ENCODE data around the gene NCOR1.
"Not testable (repeated sequence)": the region's sequence is repeated elsewhere in the genome, so short reads cannot be mapped to it uniquely, and the experiment has no call there.

The NCOR1 gene

DNA sequence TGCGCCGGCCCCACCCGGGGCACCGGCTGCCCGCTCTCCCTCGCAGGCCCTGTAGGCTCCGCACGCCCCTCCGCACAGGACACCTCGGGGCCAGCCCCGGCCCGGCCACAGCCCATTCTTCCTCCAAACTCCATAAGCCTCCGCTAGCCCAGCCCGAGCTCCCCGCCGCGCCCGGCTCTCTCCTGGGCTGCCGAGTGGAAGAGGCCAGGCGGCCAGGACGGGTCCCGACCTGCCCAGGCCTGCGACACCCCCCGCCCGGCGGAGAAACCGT lies 397 bp downstream of the NCOR1 start:
- peak in 26 of 51 donors; percentile 11 to 80 (median 47) for DNase-seq

DNA sequence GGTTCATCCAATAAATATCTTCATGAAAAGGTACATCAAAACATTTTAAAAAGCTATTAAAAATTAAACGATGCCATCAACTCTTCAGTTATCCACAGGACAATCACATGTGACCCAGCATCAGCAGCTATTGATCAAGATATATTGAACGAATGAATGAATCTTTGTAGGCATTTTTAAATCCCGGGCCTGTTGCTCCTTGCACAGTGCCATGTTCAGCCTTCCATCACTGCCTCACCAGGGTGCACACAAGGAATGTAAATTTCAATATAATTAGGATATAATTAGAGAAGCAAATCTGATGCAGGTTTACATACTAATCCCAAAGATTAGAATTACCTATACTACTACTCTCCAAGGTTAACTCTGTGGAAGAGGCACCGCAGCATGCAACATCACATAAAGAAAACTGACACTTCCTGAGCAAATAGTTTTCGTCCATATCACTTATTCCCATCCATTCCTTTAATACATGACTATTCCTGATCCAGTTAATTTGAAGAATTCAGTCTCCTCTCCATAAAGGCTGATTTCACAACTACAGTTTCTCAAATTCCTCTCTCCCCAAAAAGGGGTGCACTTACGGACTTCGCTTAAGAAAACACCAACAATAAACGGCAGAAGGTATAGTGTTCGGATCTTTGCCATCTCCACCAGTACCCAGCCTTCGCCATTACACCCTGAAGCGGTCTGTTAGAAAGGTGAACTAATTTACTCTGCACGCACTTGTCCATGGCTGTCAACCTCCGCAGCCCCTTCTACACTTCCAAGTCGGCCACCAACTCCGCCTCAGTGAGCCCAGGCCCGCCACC lies 938 bp downstream of the NCOR1 start:
- DNase-seq: peak in 3 of 51 donors; percentile 49 to 69 (median 63)

DNA sequence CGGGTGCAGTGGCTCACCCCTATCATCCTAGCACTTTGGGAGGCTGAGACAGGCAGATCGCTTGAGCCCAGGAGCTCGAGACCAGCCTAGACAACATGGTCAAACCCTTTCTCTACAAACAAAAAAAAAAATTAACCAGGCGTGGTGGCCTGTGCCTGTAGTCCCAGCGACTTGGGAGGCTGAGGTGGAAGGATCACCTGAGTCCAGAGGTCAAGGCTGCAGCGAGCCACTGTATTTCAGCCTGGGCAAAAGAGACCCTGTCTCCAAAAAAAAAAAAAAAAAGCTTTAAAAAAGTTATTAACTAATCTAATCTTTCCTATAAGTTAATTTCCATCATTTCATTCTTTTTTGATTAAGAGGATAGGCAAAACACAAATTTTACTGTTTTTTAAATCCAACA lies 2.5 kb downstream of the NCOR1 start:
- DNase-seq: no peak

DNA sequence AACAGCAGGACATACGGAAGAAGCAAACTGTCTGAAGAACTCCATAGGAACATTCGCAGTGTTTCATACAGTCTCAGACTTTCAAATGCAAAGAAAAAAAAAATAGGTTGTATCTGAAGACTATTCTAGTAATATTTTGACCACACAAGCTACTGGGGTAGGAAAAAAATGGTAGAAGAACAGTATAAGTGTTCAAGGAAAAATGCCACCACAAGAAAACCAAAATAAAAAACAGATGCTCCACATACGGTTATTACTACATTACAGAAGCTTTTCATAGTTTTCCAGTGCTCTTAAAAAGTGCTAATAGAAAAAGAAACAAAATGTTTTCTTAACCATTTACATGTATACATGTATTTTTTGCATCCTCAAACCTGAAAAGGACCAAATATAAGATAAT lies 3.7 kb downstream of the NCOR1 start:
- no peak for DNase-seq

DNA sequence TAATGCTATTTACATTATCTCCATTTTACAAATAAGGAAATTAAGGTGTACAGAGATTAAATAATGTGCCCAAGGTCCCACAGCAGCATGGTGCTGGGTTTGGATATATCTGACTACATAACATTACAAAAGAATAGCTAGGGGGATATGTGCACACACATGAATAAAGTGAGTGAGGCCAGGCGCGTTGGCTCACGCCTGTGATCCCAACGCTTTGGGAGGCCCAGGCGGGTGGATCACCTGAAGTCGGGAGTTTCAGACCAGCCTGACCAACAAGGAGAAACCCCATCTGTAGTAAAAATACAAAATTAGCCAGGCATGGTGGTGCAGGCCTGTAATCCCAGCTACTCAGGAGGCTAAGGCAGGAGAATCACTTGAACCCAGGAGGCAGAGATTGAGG lies 10.6 kb downstream of the NCOR1 start:
- DNase-seq: not testable (repeated sequence)

DNA sequence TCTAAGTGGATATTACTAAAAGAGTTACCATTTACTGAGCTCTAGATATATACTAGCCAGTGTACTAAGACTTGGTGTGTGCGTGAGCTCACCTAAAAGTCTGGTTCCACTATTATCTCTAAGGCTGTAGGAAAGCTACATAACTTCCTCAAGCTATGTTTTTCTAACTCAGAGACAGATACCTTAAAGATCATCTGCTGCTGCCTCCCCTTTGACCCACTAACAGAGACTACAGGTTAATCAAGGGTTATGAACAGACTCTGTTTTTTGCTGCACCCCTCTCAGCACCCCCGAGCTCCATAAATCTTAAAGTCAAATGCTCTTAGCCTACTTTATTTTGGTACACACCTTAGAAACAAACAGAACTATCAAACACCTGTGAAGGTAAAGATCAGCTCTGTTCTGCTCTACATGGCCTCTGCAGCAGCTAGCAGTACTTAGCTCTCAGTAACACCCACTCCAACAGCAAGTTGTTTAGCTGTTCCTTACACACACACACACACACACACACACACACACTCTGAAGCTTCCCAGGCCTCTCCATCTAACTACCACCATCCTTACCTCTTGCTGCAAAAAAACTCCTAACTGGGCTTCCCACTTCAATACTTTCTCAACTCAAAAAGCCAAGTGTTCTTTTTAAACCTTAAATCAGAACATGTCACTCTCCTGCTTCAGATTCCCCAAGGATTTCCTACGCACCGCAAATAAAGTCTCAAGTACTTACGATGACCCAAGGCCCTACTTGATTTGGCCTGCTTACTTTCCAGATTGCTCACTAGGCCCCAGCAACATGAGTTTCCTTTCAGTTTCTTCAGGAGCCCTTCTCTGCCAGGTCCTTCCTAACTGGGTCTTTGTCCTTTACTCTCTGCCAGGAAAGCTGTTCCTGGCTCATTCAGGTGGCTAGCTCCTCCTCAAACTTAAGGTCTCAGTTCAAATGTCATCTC lies 12.5 kb downstream of the NCOR1 start:
- DNase-seq: peak in 1 of 51 donors; percentile 13

DNA sequence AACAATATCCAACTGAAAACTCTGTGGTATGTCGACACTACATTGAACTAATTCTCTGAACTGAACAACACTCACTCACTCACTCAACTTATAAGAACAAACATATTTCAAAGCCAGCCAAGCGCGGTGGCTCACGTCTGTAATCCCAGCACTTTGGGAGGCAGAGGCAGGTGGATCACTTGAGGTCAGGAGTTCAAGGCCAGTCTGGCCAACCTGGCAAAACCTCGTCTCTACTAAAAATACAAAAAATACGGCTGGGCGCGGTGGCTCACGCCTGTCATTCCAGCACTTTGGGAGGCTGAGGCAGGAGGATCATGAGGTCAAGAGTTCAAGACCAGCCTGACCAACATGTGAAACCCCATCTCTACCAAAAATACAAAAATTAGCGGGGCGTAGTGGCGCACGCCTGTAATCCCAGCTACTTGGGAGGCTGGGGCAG lies 13.6 kb downstream of the NCOR1 start:
- not testable (repeated sequence) for DNase-seq

DNA sequence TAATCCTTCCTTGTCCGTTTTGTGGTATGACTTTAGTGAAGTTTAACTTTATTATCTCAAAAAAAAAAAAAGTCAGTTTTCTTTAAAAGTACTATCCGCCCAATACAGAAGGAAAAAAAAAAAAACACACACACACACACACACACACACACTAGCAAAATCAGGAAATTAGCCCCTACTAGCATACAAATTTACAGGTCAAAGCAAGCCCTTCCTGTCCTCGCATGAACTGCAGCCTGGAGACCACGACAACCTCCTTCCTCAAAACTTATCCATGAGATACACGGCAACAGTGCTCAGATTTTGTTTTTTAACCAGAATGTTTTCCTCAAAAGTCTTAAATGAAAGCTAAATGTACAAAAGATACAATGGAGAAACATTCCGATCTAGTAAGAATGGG lies 16.2 kb downstream of the NCOR1 start:
- no peak for DNase-seq

DNA sequence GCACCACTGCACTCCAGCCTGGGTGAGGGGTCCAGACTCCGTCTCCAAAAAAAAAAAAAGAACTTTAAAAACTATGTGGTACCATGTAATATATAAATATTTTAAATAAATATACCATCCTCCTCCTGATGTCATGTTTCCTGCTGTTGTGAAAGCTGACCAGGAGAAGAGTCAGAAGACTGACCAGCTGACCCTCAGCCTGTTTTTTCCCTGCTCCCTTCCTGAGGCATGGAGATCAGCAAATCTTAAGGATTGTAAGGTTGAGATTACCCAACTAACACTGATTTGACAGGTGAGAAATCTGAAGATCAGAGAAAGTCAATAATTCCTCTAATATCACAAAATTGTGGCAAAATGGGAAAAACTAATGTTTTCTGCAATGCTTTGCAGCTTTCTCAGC lies 18.1 kb downstream of the NCOR1 start:
- DNase-seq: no peak

DNA sequence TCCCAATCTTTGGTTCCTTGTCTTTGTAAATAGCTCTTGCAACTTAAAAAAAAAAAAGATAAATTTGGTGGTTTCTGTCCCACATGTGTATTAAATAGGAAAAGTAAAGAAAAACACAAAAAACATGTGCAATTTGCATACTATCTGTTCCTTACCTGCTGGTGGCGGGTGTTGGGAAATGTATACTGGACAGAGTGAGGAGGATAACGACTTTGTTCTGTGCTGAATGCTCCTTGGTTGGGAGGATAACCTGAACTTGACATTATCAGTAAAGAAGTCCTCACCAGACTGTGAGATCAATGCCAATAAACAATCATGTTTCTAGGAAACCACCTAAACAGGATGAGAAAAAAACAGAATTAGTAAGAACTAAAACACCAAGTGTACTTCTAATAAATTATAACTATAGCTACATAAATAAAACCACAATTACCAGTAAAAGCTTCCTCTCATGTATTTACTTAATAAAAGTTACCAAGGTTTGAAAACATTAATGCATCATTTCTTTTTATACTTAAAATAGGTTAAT lies 21.0 kb downstream of the NCOR1 start:
- not testable (repeated sequence) for DNase-seq

DNA sequence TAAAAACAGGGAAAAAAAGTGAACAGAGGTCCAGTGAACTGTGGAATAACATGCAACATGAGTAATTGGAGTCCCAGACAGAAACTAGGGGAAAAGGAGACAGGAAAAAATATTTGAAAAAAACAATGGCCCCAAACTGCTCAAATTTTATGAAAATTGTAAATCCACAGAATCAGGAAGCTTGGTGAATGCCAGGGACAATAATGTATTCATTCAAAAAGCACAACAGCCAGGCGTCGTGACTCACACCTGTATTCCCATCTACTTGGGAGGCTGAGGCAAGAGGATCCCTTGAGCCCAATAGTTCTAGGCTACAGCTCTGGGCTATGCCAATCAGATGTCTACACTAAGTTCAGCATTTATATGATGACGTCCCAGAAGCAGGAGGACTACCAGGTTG lies 23.7 kb downstream of the NCOR1 start:
- no peak for DNase-seq

DNA sequence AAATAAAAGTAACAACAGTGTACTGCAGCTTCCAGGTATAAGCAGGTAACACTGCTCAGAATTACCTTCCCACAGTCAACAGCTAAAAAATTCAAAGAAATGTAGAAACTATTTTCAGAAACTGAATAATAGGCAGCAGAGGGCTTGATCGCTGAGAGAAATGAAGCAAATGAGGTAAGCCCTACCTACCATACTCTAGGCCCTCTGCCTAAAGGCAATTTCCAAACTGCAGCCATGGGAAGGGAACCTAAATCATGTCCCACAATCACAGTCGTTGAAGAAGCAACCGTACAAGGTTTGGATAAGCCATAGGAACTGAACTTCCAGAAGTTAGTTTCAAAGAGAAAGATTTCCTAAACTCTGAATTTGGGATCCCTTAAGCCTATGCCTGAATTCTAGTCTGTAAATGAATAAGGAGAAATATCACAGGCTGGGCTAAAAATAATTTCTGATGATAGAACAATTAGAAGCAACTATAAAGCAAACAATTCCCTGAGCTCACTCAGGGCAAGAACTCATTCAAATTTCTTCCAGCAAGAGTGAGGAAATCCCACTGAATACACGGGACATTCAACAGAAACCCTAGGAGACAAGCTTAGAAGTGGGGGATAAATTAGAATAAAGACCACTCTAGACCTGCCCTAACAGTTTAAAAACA lies 24.5 kb downstream of the NCOR1 start:
- no peak for DNase-seq

DNA sequence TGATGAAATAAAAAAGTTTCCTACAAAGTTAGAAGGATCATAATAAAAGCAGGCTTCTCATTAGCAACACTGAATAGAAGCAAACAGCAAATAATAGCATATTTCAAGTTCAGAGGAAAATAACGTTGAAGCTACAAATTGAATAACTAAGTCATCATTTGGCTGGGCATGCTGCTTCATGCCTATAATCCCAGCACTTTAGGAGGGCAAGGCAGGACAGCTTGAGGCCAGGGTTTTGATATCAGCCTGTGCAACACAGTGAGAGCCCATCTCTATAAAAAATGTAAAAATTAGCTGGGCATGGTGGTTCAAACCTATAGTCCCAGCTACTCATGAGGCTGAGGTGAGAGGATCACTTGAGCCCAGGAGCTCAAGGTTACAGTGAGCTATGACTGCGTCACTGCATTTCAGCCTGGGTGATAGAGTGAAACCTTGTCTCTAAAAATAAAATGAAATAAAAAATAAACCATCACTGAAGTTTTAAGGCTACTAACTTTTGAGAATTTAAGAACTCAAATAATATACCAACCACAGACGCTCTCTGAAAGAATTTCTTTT lies 25.5 kb downstream of the NCOR1 start:
- DNase-seq: no peak

DNA sequence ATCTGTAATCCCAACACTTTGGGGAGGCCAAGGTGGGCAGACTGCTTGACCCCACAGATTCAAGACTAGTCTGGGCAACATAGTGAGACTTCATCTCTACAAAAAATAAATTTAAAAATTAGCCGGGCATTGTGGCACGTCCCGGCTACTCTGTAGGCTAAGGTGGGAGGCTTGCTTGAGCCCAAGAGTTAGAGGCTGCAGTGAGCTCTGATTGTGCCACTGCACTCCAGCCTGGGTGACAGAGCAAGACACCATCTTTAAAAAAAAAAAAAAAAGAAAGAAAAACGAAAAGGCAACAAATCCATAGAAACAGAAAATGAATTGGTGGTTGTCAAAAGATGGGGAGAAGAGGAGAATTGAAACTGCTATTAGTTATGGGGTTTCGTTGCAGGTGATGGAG lies 27.7 kb downstream of the NCOR1 start:
- no peak for DNase-seq

DNA sequence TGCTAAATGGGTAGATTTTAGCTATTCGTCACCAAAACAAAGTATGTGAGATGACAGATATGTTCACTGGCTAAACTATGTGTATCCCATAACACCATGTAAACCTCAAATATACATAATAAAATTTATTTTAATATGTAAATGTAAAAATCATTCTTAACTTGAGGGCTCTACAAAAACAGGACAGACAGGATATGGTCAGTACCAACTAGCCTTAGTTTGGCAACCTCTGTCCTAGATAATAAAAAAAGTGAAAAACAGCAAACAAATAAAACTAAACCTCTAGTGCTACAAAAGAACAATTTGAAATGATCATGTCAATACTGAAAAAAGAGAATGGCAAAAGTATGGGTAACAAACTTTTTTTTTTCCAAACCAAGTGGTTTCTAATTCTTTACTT lies 33.8 kb downstream of the NCOR1 start:
- DNase-seq: no peak

DNA sequence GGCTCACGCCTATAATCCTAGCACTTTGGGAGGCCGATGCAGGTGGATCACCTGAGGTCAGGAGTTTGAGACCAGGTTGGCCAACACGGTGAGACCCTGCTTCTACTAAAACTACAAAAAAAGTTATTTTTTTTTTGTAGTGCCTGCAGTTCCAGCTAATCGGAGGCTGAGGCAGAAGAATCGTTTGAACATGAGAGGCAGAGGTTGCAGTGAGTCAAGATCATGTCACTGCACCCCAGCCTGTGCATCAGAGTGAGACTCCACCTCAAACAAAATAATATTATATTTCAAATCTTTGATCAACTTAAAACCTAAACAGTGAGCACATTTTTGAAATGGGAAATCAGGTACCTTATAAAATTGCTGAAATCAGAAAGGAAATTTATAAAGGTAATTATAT lies 36.5 kb downstream of the NCOR1 start:
- no peak for DNase-seq

DNA sequence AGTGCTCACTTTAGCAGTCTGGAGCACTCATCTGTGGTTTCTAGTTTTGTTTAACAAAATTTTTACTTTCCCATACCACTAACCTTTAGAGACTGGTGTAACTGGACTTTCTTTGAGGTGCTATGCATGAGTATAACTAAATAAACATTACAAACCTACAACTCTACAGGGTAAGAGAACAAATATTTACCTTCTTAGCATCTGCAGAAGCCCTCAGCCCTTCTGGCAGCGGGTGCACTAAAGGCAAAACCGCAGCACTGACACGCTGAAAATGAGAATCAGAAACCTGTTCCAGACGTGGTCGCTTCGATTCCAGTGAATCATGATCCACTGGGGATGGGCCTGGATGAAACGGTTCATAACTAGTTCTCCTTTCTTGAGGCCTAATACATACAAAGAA lies 43.7 kb downstream of the NCOR1 start:
- no peak for DNase-seq

DNA sequence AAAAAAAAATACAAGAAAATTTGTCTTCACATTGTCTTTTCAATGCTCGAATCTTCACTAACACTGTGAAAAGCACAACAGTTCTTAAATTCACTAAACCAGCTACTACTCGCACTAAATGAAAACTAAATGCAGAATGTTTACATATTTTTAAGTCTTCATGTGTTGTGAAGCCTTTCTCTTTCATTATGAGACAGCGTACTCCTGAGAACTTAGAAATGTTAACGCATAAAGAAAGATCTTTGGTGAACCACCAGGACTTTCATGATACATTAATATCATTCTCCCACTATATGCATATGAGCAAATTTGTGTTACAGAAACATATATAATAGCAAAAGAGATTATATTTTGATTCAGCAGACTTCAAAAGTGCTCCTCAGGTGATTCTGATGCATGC lies 48.6 kb downstream of the NCOR1 start:
- DNase-seq: not testable (repeated sequence)

DNA sequence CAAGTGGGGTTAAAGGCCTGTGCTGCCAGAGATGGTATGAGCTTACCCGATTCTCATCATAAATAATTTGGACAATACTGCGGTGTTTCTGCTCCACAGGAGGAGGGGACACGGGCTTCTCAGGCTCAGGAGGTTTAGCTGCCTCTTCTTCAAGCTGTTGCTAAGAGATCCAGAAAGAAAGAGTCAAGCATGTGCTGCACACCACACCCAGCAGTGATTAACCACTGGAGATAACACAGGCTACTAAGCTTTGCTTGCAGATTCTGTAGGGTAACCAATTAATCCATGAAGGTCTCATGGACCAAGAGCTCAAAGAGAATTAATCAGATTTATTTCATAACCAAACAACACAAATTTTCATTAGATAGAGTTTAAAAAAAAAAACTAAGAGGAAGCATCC lies 56.6 kb downstream of the NCOR1 start:
- peak in 1 of 51 donors; percentile 5 for DNase-seq

DNA sequence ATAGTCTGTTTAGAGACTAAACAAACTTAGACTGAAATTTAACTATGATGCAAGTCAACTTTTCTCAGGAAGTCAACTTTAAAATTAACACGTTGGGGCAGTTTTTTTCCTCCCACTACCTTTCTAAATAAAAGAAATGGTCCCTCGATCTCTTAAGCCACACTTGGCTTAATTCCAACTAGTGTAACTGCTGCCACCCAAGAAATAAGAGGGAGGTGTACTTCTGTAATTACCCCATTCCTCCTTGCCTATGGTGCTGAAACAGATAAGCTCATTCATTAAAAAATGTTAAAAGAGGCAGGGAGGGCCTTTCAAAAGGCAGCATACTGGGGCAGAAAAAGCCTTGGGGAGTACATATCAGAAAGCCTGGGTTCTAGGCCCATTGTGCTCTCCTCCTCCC lies 59.8 kb downstream of the NCOR1 start:
- no peak for DNase-seq

DNA sequence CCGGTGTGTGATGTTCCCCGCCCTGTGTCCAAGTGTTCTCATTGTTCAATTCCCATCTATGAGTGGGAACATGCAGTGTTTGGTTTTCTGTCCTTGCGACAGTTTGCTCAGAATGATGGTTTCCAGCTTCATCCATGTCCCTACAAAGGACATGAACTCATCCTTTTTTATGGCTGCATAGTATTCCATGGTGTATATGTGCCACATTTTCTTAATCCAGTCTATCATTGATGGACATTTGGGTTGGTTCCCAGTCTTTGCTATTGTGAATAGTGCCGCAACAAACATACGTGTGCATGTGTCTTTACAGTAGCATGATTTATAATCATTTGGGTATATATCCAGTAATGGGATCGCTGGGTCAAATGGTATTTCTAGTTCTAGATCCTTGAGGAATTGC lies 63.0 kb downstream of the NCOR1 start:
- DNase-seq: not testable (repeated sequence)
